D721Med (cell line): Measurements from ENCODE around the gene HTR6.

Source experiments
- DNase-seq: peaks from one replicate; pipeline ENCODE4 v3.0.0; 2011; ENCODE audit warnings: low spot score; ENCODE audit not compliant: insufficient read length
- FAIRE-seq: peaks from 2 replicates; lab custom pipeline; 2011; peaks lifted over from hg19 to GRCh38; lab: Jason Lieb, UNC
- TF ChIP-seq, protein P1 (sequence below): IDR thresholded peaks from 2 replicates; pipeline ENCODE4 v1.5.1; 2012; ENCODE audit warnings: mild to moderate bottlenecking, control low read depth; ENCODE audit not compliant: insufficient read depth; ENCODE audit errors: missing control alignments

The HTR6 gene

DNA sequence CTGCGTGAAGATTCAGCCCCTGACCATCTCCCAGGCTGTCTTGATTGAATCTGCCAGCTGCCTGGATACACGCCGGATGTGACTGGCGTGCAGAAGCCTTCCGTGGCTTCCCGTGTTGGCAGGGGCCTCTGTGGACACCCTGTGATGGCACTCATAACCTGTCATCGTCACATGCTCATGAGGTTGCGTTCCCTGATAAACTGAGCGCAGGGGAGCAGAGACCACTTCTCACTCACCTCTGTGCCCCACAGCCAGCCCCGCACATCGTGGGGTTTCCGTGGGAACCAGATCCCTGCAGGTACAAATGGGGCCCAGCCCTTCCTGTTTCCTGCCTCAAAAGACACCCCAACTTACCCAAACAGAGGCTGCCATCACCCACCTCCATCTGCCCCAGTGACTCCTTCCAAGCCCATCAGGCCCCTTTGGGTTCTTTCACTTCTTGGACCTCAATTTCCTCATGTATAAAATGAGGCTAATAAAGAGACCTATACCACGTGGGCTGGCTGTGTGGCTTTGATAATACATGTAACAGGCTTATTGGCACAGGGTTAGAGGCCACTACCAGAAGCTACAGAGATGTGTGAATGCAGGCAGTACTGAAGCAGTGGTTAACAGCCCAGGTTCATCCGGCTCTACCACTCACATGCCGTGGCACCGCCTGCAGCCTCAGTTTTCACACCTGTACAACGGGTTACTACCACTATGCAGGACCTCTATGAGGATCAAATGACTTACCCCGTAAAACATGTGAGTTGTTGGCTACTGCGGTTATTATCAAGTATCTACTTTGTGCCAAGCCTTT is 23.6 kb downstream of the HTR6 start:
- TF ChIP-seq, protein P1, sequence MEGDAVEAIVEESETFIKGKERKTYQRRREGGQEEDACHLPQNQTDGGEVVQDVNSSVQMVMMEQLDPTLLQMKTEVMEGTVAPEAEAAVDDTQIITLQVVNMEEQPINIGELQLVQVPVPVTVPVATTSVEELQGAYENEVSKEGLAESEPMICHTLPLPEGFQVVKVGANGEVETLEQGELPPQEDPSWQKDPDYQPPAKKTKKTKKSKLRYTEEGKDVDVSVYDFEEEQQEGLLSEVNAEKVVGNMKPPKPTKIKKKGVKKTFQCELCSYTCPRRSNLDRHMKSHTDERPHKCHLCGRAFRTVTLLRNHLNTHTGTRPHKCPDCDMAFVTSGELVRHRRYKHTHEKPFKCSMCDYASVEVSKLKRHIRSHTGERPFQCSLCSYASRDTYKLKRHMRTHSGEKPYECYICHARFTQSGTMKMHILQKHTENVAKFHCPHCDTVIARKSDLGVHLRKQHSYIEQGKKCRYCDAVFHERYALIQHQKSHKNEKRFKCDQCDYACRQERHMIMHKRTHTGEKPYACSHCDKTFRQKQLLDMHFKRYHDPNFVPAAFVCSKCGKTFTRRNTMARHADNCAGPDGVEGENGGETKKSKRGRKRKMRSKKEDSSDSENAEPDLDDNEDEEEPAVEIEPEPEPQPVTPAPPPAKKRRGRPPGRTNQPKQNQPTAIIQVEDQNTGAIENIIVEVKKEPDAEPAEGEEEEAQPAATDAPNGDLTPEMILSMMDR, result no peak
- DNase-seq (no peak), FAIRE-seq (no peak)

DNA sequence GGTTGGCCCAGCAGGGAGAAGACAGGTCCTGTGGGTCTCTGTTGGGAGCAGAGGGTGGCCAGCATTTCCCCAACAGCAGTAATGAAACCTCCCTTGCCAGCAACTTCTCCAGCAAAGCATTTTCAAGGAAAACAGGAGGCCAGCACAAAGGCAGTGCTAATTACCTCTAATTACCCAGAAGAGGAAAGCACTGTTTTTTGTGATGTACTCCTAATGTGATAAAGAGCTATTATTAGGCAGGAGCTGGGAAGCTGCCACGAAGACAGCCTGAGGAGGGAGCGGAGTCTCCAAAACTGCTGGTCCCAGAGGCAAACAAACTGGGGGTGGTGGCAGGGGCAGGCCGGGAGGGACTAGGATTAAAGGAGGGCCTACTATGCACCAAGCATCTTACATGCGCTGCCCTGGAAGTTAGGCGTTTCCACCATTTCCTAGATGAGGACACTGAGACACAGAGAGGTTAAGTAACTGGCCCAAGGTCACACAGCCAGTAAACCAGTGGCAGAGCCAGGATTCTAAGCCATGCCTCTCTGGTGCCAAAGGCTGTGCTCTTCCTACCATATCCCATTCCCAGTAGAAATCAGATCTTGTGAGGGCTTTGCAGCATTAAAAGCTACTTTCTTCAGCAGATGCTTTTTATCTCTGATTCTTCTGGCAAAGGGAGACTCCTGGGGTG is 24.5 kb downstream of the HTR6 start:
- TF ChIP-seq, protein P1, result no peak
- FAIRE-seq (no peak), DNase-seq (no peak)

DNA sequence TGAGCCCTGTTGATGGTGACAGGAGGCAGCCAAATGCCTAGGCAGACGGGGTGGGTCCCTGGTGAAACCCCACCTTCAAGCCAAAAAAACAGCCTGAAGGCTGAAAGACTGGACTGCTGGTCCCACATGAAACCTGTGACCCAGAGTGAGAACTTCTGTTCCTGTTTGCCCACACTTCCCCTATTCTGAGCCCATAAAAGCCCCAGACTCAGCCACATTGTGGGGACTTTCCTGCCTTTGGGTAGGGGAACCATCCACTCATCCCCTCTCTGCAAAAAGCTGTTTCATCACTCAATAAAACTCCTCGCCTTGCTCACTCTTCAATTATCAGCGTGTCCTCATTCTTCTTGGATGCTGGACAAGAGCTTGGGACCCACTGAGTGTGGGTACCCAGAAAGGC is 25.2 kb downstream of the HTR6 start:
- TF ChIP-seq, protein P1, result no peak
- FAIRE-seq, result no peak
- no peak for DNase-seq

DNA sequence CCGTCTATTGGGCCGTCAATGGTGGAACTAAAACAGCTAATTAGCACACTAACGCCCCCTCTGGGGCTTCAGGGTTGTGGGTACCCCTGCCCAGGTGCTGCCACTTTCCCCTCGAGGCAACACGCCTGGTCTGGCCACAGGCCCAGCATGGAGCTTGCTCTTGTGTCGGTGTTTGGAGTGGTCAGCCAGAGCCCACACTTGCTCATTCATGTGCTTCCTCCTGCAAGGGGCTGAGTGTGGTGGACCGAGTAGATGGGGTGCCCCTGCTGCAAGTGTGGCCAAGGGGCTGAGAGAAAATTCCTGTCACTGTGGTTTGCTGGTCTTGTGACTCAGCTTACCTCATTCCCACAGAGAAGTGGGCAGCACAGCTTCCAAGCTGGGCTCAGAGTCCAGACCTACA is 25.7 kb downstream of the HTR6 start:
- TF ChIP-seq, protein P1, result no peak
- DNase-seq (no peak), FAIRE-seq (no peak)

DNA sequence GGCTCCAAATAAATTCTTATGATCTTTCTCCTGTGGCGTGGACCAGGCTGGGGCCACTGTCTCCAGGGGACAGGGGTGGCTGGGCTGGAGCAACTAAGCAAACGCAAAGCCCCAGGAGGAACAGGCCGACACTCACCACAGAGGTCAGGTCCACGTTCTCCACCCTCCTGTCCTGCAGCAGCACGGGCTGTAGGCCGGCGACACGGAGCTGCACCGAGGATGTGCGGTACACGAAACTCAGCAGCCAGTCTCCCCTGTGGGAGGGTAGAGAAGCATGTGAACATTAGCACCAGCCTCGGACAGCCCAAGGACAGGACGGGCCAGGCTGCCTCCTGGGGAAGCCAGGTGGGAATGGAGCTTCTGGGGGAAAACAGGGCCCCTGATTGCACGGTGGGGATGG is 29.6 kb downstream of the HTR6 start:
- DNase-seq (no peak), FAIRE-seq (no peak)
- TF ChIP-seq, protein P1, result no peak

DNA sequence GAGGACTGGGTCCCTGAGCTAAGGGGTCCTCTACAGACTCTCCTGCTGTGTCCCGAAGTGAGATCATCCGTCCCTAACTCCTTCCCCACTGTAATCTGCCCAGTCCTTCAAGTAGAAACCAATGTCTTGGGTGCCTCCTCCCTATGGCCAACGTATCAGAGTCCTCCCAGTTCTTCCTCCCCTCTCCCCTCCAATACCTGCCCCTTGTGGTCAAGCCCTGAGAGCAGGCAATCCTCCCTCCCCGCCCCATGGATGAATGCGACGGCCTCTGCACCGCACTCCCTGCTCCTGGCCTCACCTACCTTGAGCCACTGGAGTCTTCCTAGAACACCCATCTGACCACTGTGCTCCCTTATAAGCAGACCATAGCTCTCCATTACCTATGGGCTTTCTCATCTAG is 31.1 kb downstream of the HTR6 start:
- DNase-seq (no peak), FAIRE-seq (no peak)
- TF ChIP-seq, protein P1, result no peak

DNA sequence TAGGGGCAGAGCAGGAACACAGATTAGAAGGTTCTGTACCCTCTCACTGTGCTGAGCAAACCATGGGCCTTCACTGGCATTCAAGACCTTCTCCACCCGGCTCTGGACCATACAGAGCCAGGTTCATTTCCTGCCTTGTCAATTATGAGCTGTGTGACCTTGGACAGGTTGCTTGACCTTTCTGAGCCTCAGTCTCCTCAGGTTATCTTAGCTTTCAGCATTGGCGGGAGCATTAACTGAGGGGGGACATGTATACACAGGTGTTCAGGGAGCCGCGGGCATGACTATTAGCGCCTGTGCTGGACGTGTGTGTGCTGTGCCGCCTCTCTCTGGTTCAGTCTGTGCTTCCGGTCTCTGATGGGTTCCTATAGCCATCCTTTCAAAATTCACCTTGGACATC is 32.1 kb downstream of the HTR6 start:
- TF ChIP-seq, protein P1, result no peak
- FAIRE-seq (no peak), DNase-seq (no peak)
